Measurements from ENCODE around the gene CNIH4.

- TF ChIP-seq, protein P1, sequence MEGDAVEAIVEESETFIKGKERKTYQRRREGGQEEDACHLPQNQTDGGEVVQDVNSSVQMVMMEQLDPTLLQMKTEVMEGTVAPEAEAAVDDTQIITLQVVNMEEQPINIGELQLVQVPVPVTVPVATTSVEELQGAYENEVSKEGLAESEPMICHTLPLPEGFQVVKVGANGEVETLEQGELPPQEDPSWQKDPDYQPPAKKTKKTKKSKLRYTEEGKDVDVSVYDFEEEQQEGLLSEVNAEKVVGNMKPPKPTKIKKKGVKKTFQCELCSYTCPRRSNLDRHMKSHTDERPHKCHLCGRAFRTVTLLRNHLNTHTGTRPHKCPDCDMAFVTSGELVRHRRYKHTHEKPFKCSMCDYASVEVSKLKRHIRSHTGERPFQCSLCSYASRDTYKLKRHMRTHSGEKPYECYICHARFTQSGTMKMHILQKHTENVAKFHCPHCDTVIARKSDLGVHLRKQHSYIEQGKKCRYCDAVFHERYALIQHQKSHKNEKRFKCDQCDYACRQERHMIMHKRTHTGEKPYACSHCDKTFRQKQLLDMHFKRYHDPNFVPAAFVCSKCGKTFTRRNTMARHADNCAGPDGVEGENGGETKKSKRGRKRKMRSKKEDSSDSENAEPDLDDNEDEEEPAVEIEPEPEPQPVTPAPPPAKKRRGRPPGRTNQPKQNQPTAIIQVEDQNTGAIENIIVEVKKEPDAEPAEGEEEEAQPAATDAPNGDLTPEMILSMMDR (IDR thresholded peaks at IDR 0.05; ENCODE audit: low read depth, low read length, missing input control): no peak
- TF ChIP-seq JUND (IDR thresholded peaks at IDR 0.05) (no peak), RAD21 (IDR thresholded peaks at IDR 0.05) (no peak), ATF3 (IDR thresholded peaks at IDR 0.05) (no peak), YY1 (IDR thresholded peaks at IDR 0.05) (no peak), EGR1 (IDR thresholded peaks at IDR 0.05; ENCODE audit: low read depth in 2 of 2) (no peak), FOXA1 (IDR thresholded peaks at IDR 0.05) (no peak), REST (IDR thresholded peaks at IDR 0.05) (no peak)
- TF ChIP-seq, protein P2, sequence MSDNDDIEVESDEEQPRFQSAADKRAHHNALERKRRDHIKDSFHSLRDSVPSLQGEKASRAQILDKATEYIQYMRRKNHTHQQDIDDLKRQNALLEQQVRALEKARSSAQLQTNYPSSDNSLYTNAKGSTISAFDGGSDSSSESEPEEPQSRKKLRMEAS (IDR thresholded peaks at IDR 0.05): no peak
Measured at GRCh38 chr1:224353975-224354925, 2.4 kb upstream of the CNIH4 start.
